A549 (cell line): ENCODE results near the gene ATXN7L1.

Source experiments
- CHD4 ChIP-seq: fragments of 200-600 bp; sonication (generic); IDR thresholded peaks from 2 replicates; pipeline ENCODE4 v1.6.1; 2016; ENCODE audit warnings: antibody characterized with exemption, mild to moderate bottlenecking, borderline replicate concordance
- TF ChIP-seq, protein P1 (sequence below): fragments of >200 bp; sonication (Bioruptor Twin); formaldehyde crosslinking; IDR thresholded peaks from 3 replicates; pipeline ENCODE4 v1.5.1; 2016
- TF ChIP-seq, protein P2 (sequence below): fragments of 150-350 bp; IDR thresholded peaks from 2 replicates; pipeline ENCODE4 v1.6.1; 2014; ENCODE audit warnings: low read depth, mild to moderate bottlenecking, low read length

DNA sequence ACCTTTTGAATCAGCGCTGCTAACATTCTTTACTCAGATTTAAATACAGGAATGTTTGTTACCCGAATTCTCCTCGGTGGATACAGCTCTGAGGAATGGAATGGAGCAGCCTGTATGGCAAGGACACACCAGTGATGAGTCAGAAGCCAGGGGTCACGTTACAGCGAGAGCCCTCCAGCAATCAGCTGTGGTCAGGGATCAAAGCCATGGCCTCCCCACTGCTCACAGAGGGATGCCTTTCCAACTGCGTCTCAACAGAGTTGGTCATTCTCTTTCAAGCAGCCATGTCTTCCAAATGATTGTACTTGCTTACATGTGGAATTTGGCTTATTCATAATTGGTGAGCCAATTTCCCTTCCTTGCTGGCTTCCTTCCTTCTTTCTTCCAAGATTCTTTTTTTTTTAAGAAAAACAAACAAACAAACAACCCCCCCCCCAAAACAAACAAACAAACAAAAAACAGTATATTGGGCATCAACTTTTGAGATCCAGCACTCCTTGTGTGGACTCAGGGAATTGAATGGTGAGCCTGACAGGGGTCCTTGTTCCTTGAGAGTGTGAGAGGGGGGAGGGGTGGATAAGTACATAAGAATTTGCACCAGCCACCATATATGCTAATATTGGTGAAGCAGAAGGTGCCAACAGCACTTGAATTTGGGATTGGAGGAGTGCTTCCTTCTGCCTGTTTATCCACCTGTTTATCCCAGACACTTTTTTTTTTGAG lies 100.2 kb downstream of the ATXN7L1 start:
- TF ChIP-seq, protein P1, sequence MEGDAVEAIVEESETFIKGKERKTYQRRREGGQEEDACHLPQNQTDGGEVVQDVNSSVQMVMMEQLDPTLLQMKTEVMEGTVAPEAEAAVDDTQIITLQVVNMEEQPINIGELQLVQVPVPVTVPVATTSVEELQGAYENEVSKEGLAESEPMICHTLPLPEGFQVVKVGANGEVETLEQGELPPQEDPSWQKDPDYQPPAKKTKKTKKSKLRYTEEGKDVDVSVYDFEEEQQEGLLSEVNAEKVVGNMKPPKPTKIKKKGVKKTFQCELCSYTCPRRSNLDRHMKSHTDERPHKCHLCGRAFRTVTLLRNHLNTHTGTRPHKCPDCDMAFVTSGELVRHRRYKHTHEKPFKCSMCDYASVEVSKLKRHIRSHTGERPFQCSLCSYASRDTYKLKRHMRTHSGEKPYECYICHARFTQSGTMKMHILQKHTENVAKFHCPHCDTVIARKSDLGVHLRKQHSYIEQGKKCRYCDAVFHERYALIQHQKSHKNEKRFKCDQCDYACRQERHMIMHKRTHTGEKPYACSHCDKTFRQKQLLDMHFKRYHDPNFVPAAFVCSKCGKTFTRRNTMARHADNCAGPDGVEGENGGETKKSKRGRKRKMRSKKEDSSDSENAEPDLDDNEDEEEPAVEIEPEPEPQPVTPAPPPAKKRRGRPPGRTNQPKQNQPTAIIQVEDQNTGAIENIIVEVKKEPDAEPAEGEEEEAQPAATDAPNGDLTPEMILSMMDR, result no peak
- TF ChIP-seq CHD4, result 0 out of 2 replicates have a peak, but pooled peaks have one; percentile 64
- TF ChIP-seq, protein P2, sequence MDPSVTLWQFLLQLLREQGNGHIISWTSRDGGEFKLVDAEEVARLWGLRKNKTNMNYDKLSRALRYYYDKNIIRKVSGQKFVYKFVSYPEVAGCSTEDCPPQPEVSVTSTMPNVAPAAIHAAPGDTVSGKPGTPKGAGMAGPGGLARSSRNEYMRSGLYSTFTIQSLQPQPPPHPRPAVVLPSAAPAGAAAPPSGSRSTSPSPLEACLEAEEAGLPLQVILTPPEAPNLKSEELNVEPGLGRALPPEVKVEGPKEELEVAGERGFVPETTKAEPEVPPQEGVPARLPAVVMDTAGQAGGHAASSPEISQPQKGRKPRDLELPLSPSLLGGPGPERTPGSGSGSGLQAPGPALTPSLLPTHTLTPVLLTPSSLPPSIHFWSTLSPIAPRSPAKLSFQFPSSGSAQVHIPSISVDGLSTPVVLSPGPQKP, result no peak
